Limb (tissue), 2 donors: Measurements from ENCODE around the gene STK36.

ENCODE experiments used
- DNase-seq, 2 donors: peaks; one replicate each; pipeline ENCODE4 v3.0.0-alpha.2; 2016; ENCODE audit errors: extremely low spot score in 2 of 2

The STK36 gene

GRCh38 chr2:218720048-218721041 lies 48.5 kb downstream of the STK36 start:
- no peak for DNase-seq

- no peak for DNase-seq
Measured at GRCh38 chr2:218721488-218721887, 49.6 kb downstream of the STK36 start.

- no peak for DNase-seq
Measured at GRCh38 chr2:218721934-218722333, 50.0 kb downstream of the STK36 start.

- no peak for DNase-seq
Measured at GRCh38 chr2:218722419-218722818, 50.5 kb downstream of the STK36 start.

- DNase-seq, result no peak
Measured at GRCh38 chr2:218722876-218723785, 51.2 kb downstream of the STK36 start.

- no peak for DNase-seq
Measured at GRCh38 chr2:218726004-218726574, 54.2 kb downstream of the STK36 start.

- no peak for DNase-seq
Measured at GRCh38 chr2:218727502-218728165, 55.7 kb downstream of the STK36 start.

GRCh38 chr2:218729640-218730039 lies 57.8 kb downstream of the STK36 start:
- no peak for DNase-seq

- no peak for DNase-seq
Measured at GRCh38 chr2:218732052-218732760, 60.3 kb downstream of the STK36 start.

GRCh38 chr2:218732761-218733158 lies 60.9 kb downstream of the STK36 start:
- DNase-seq, result no peak

GRCh38 chr2:218733171-218734021 lies 61.5 kb downstream of the STK36 start:
- no peak for DNase-seq

- no peak for DNase-seq
Measured at GRCh38 chr2:218734190-218734975, 62.5 kb downstream of the STK36 start.

- DNase-seq, result no peak
Measured at GRCh38 chr2:218736531-218736930, 64.6 kb downstream of the STK36 start.

- DNase-seq, result no peak
Measured at GRCh38 chr2:218743068-218743467, 71.2 kb downstream of the STK36 start.

- DNase-seq, result no peak
Measured at GRCh38 chr2:218744615-218745014, 72.7 kb downstream of the STK36 start.

- no peak for DNase-seq
Measured at GRCh38 chr2:218745160-218745558, 73.3 kb downstream of the STK36 start.

GRCh38 chr2:218745559-218746469 lies 73.9 kb downstream of the STK36 start:
- DNase-seq, result peak; percentile 25 to 59

GRCh38 chr2:218746470-218746795 lies 74.5 kb downstream of the STK36 start:
- DNase-seq, result no peak
